MM.1S (cell line): Measurements from ENCODE around the gene APLN.

ENCODE experiments used
- DNase-seq: peaks from one replicate; pipeline ENCODE4 v3.0.0-alpha.2; 2015
- H2AFZ ChIP-seq: fragments of 300-600 bp; sonication (generic); 2 replicates; pipeline ENCODE4 v1.6.0; 2016; ENCODE audit warnings: antibody characterized with exemption, low read length
- H3F3A ChIP-seq: fragments of 300-600 bp; sonication (generic); 2 replicates; pipeline ENCODE4 v1.6.1; 2016; ENCODE audit warnings: mild to moderate bottlenecking, antibody characterized with exemption, low read length, moderate library complexity, mixed read lengths; ENCODE audit not compliant: insufficient read depth
- H3K27ac ChIP-seq: fragments of 300-600 bp; sonication (generic); 2 replicates; pipeline ENCODE4 v1.5.1; 2016; ENCODE audit warnings: mild to moderate bottlenecking, low read length
- H3K27me3 ChIP-seq: fragments of 300-600 bp; sonication (generic); replicated peaks from 2 replicates; pipeline ENCODE4 v1.6.0; 2016; ENCODE audit warnings: low read length; ENCODE audit not compliant: insufficient read depth
- H3K36me3 ChIP-seq: fragments of 300-600 bp; sonication (generic); replicated peaks from 2 replicates; pipeline ENCODE4 v1.6.1; 2016; ENCODE audit warnings: mild to moderate bottlenecking, low read length, mixed read lengths; ENCODE audit not compliant: insufficient read depth
- H3K4me1 ChIP-seq: fragments of 300-600 bp; sonication (generic); 2 replicates; pipeline ENCODE4 v1.6.1; 2016; ENCODE audit warnings: low read length, mixed read lengths
- H3K4me2 ChIP-seq: fragments of 300-600 bp; sonication (generic); 2 replicates; pipeline ENCODE4 v1.6.0; 2016; ENCODE audit warnings: low read depth, low read length
- H3K4me3 ChIP-seq: fragments of 300-600 bp; sonication (generic); 2 replicates; pipeline ENCODE4 v1.5.1; 2016; ENCODE audit warnings: low read length, mixed read lengths
- H3K79me2 ChIP-seq: fragments of 300-600 bp; sonication (generic); 2 replicates; pipeline ENCODE4 v1.6.1; 2016; ENCODE audit warnings: mixed run types, low read length, mixed read lengths
- H3K9ac ChIP-seq: fragments of 300-600 bp; sonication (generic); 2 replicates; pipeline ENCODE4 v1.6.1; 2016; ENCODE audit warnings: low read length, mixed read lengths
- H3K9me2 ChIP-seq: fragments of 300-600 bp; sonication (generic); replicated peaks from 2 replicates; pipeline ENCODE4 v1.6.1; 2016; ENCODE audit warnings: mild to moderate bottlenecking, low read length, mixed read lengths; ENCODE audit not compliant: insufficient read depth
- H3K9me3 ChIP-seq: fragments of 300-600 bp; sonication (generic); replicated peaks from 2 replicates; pipeline ENCODE4 v1.6.1; 2016; ENCODE audit warnings: mild to moderate bottlenecking, low read length, mixed read lengths; ENCODE audit not compliant: insufficient read depth
- H4K20me1 ChIP-seq: fragments of 300-600 bp; sonication (generic); 2 replicates; pipeline ENCODE4 v1.6.1; 2016; ENCODE audit warnings: mild to moderate bottlenecking, low read length, moderate library complexity, mixed read lengths; ENCODE audit not compliant: insufficient read depth
- EZH2 ChIP-seq: fragments of 300-600 bp; sonication (generic); optimal IDR thresholded peaks from 2 replicates; pipeline ENCODE3; 2017; ENCODE audit warnings: low read depth, mild to moderate bottlenecking, antibody characterized with exemption, low read length, mixed read lengths
- EZH2phosphoT487 ChIP-seq: fragments of 300-600 bp; sonication (generic); IDR thresholded peaks from 2 replicates; pipeline ENCODE4 v1.6.1; 2018; ENCODE audit warnings: antibody characterized with exemption, low read length
- TF ChIP-seq, protein P1 (sequence below): fragments of 300-600 bp; sonication (generic); IDR thresholded peaks from 2 replicates; pipeline ENCODE4 v1.5.1; 2016; ENCODE audit warnings: antibody characterized with exemption, low read length, mixed read lengths

The APLN gene

DNA sequence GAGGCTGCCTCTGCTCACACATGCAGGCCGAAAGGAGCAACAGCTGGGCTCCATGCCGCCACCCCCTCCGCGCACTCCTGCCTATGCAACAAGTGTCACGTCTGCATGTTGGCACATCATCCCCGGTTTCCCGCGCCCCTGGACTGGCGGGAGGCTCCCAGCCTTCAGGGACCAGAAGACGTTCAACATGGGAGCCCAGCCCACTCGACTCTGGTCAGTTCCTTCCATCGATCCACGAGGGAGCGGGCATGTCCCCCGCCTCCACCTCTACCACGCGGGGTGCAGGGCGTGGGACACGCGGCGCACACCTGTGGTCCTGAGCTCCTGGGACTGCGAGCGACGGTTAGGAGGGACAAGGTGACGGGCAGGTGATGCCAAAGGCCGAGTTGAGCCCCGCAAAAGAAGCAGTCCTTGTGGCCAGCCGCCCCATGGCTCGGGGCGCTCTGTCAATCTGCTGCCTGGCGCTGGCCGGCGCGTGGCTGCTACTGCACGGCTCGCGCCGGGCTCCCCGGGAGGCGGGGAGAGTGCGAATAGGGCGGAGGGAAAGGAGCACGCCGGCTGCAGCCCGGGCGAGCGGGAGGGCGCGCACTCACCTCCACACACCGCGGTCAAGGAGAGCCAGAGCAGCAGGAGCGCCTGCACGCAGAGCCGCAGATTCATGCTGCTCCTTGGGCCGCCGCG is 645 bp downstream of the APLN start:
- H3K4me2 ChIP-seq, result peak overlapping the region; percentile 87

DNA sequence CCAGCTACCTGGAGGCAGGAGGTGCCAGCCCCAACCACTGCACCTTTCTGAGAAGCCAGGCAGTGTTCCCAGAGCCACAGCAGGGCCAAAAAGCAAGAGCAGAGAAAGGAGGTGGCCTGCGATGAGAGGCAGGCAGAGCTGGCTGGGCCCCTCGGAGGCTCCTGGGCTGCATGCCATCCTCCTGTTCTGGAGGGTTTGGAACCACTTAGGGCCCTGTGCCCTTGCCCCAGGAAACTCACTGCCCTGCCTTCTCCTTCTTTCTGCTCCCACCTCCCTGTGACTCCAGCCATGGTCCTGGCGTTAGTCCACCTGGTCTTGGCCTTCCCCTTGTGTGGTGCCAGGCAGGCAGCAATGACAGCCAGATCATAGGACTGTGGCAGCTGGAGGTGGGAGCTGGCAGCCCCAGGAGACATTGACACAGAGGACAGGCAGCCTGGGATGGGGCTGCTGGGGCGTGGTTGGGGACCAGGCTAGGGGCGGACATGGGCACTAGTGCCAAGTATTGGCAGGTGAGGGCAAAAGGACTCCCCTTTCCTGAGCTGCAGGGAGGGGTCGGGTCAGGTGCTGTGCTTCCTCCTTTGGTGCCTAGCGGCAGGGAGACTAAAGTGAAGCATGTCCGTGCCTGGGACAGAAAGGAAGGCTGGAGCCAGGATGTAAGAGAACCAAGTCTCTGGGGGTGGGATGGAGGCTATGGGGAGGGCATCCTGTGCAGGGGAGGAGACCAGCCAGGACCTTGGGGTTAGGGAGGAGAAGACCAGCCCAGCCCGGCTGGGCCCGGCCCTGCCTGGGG is 1.4 kb downstream of the APLN start:
- Histone ChIP-seq H3K4me2 (peak overlapping the region; percentile 87; the same call in 1 of the 2 replicates), H3K4me1 (no peaks in the 10 kb centered on the region), H3K9me3 (no peaks in the 10 kb centered on the region), H3K9me2 (no peaks in the 10 kb centered on the region), H3K27ac (no peak overlapping the region), H3F3A (no peaks in the 10 kb centered on the region), H3K9ac (no peak overlapping the region), H4K20me1 (no peaks in the 10 kb centered on the region), H3K36me3 (no peaks in the 10 kb centered on the region), H3K27me3 (no peaks in the 10 kb centered on the region), H2AFZ (peak overlapping the region; percentile 72), H3K79me2 (no peaks in the 10 kb centered on the region), H3K4me3 (peak overlapping the region; percentile 59; the same call in 1 of the 2 replicates)
- DNase-seq, result no peak
- TF ChIP-seq, protein P1, sequence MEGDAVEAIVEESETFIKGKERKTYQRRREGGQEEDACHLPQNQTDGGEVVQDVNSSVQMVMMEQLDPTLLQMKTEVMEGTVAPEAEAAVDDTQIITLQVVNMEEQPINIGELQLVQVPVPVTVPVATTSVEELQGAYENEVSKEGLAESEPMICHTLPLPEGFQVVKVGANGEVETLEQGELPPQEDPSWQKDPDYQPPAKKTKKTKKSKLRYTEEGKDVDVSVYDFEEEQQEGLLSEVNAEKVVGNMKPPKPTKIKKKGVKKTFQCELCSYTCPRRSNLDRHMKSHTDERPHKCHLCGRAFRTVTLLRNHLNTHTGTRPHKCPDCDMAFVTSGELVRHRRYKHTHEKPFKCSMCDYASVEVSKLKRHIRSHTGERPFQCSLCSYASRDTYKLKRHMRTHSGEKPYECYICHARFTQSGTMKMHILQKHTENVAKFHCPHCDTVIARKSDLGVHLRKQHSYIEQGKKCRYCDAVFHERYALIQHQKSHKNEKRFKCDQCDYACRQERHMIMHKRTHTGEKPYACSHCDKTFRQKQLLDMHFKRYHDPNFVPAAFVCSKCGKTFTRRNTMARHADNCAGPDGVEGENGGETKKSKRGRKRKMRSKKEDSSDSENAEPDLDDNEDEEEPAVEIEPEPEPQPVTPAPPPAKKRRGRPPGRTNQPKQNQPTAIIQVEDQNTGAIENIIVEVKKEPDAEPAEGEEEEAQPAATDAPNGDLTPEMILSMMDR, result no peak
- TF ChIP-seq EZH2phosphoT487 (no peak), EZH2 (no peak)

More for the DNA sequence above, 645 bp downstream of the APLN start:
- H3K79me2 ChIP-seq, result no peaks in the 10 kb centered on the region
- H3K9me2 ChIP-seq, result no peaks in the 10 kb centered on the region
- H2AFZ ChIP-seq, result peak overlapping the region; percentile 72
- H3K4me3 ChIP-seq, result peak overlapping the region; percentile 59
- H3K27ac ChIP-seq, result no peak overlapping the region
- H3F3A ChIP-seq, result no peaks in the 10 kb centered on the region
- no peaks in the 10 kb centered on the region for H3K9me3 ChIP-seq
- peak; percentile 57 for DNase-seq
- no peak for TF ChIP-seq EZH2
- TF ChIP-seq, protein P1, result no peak
- TF ChIP-seq EZH2phosphoT487, result no peak
- H3K9ac ChIP-seq, result peak overlapping the region; percentile 18; the same call in 1 of the 2 replicates
- H3K27me3 ChIP-seq, result no peaks in the 10 kb centered on the region
- H3K4me1 ChIP-seq, result no peaks in the 10 kb centered on the region
- no peaks in the 10 kb centered on the region for H4K20me1 ChIP-seq
- H3K36me3 ChIP-seq, result no peaks in the 10 kb centered on the region

DNA sequence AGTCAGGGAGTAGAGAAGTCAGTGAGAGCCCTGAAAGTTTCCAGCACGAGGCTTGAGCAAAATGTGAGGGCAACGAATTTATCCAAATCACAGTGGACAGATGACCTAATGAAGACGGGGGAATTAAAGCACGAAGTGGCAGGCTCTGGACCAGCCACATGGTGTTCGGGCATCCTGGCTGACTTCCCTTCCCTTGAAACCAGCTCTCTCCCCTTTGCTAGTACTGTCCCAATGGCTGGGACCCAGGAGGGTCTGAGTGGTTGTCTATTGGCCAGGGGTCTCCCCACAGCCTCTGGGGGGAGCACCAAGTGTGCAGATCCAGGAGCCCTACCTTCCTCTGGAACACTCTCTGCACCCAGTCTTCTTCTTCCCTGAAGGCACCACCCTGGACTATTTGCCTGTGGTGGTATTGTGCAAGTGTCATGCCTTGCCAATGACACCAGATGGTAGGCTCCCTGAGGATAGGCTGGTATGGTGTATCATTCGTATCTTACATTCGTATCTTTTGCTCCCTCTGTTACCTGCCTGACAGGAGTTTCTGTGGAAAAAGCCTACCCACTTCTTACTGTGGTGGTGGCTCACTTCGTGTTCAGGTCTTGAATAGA is 2.1 kb downstream of the APLN start:
- TF ChIP-seq, protein P1, result no peak
- TF ChIP-seq EZH2 (no peak), EZH2phosphoT487 (no peak)
- no peak overlapping the region for H3K4me2 ChIP-seq
- no peaks in the 10 kb centered on the region for H3K9me2 ChIP-seq
- DNase-seq, result no peak
- no peaks in the 10 kb centered on the region for H3K4me1 ChIP-seq
- no peak overlapping the region for H3K4me3 ChIP-seq
- no peaks in the 10 kb centered on the region for H3K36me3 ChIP-seq
- no peaks in the 10 kb centered on the region for H3K79me2 ChIP-seq
- H3K9me3 ChIP-seq, result no peaks in the 10 kb centered on the region
- no peaks in the 10 kb centered on the region for H4K20me1 ChIP-seq
- no peak overlapping the region for H3K27ac ChIP-seq
- no peak overlapping the region for H3K9ac ChIP-seq
- H3K27me3 ChIP-seq, result no peaks in the 10 kb centered on the region
- no peak overlapping the region for H2AFZ ChIP-seq
- H3F3A ChIP-seq, result no peaks in the 10 kb centered on the region
